Ammon's horn (tissue), 1 donor: ENCODE data around the gene SMURF2.
"Not testable (repeated sequence)": the region's sequence is repeated elsewhere in the genome, so short reads cannot be mapped to it uniquely, and the experiment has no call there.

Experiments used
- DNase-seq: peaks from one replicate; pipeline ENCODE4 v3.0.0-alpha.2; 2016; ENCODE audit warnings: low spot score

SMURF2 gene

DNA sequence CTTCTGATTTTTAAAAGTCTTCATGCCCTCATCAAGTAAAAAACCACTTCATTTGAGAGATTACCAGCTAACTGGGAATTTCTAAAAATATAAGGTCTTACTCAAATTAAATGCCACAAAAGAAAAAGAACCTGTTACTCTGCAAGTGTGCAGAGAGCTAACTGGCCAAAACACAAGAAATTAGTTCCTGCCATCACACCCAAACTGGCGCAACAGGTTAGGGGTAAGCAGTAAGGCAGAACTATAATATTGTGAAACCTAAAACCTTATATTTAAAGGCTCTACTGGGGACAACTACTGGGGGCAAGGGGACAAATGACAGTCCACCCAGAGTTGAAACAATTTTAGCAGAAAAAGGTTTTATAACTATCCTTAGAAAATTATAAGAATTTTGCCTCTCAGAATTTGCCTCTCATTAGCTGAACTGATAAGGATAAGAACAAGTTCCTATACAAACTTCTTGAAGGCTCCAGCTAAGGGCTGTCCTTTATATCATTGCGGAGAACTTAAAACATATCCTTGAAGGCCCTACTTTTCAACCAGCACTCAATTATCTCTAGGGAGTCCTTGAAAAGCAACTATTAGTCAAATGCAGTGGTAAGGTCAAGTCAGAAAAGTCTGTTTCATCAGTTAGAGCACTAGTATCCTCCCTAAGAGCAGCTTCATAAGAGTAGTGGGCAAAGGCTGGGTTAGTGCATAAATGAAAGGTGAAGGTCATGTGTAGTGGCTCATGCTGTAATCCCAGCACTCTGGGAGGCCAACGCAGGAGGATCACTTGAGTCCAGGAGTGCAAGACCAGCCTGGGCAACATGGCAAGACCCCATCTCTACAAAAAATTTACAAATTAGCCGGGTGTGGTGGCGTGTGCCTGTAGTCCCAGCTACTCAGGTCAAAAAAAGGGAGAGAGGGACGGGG is 31.5 kb downstream of the SMURF2 start:
- DNase-seq = no peak

DNA sequence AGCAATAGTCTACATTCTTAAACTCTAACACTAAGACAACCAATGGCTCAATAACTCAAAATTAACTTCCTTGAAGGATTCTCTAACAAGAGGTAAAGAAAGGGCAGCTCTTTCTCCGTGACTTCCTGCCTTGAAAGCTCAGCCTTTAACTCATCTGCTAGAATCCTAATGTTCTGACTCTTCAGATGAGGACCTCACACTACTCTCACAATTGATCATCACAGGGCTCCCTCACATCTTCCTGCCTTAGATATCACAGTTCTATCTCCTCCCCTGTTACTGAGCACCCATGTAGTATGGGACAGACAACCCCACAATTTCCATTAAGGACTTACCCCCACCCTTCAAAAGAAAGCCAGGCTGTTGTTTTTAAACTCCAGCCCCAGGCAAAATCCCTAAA is 33.5 kb downstream of the SMURF2 start:
- no peak for DNase-seq

DNA sequence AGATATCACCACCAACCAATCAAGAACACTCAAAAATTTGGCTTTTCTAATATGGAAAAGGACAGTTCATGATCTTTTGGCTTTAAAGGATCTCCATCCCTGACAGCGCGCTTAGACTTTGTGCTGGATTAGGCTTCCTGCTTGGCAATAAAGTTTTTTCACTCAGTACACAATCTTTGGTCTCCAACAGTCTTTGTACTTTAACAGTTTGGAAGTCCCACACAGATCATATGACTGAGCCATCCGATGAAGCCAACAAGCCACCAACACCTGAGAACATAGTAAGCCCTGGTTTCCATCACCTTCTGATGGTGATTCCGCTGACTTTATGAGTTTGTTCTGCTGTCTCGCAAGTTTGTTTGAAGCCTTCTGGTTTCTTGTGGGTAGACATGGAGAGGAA is 34.3 kb downstream of the SMURF2 start:
- DNase-seq = no peak

DNA sequence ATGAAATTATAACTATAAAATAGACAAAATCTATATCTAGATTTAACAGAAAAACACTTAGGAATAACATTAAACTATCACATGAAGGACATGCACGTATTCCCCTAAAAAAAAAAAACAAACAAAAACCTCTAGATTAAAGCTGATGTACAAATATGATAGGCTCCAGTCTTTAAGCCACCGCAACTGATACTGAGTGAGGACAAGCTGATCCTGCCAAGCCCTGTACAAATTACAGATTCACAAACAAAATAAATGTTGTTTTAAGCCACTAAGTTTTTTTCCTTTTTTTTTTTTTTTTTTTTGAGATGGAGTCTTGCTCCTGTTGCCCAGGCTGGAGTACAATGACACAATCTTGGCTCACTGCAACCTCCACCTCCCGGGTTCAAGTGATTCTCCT is 35.3 kb downstream of the SMURF2 start:
- no peak for DNase-seq

DNA sequence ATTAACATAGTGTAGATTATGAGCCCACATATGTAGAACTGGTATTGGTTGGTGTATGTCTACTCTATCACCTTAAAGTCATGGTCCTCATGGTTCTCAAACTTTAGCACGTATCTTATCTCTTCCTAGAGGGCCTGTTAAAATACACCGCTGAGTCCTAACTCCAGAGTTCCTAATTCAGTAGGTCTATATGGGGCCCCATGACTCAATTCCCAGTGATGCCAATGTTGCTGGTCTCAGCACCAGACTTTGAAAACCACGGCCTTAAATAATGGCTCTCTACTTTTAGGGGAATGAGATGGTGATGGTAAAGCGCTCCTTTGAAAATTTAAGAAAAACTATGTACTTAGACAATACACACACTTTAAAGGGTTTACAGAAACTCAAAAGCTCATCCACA is 36.6 kb downstream of the SMURF2 start:
- no peak for DNase-seq

DNA sequence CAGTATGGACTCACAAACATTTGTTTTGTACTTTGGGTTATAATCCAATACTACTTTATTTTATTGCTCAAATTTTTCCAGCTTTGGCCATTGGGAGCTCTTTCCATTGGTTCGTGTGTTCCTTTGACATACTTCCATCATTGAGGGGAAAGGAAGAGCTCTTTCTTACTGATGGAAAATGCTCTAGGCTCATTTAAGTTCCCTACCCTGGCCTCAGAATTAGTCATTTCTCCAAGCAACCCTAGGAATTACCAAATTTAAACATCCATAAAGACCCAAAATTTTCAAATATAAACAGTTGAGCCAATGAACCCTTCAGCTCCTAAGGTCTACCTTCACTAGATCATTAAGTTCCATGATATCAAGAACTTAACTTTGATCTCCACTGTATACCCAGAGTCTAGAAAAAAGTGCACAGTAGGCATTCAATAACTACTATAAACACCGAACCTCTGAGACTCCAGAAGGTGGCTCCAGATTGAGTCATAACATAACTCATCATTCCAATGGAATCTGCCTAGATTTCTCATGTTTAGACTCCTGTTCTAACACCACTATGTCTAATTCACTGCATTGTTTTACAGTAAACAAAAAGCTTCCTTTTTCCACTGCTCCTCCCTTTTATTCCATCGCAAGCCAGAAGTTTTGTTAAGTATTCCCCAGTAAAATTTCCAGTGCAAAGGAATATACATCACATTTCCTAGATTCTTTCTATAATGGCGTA is 39.0 kb downstream of the SMURF2 start:
- DNase-seq = no peak

DNA sequence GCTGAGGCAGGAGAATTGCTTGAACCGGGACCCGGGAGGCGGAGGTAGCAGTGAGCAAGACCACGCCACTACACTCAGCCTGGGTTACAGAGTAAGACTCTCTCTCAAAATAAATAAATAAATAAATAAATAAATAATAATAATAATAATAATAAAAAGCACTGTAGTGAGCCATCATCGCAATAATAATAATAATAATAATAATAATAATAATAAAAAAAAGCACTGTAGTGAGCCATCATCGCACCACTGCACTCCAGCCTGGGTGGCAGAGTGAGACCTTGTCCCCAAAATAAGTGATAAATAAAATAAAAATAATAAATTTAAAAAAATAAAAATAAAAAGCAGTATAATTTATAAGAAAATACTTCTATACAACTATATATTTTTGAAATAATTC is 40.3 kb downstream of the SMURF2 start:
- DNase-seq = no peak

DNA sequence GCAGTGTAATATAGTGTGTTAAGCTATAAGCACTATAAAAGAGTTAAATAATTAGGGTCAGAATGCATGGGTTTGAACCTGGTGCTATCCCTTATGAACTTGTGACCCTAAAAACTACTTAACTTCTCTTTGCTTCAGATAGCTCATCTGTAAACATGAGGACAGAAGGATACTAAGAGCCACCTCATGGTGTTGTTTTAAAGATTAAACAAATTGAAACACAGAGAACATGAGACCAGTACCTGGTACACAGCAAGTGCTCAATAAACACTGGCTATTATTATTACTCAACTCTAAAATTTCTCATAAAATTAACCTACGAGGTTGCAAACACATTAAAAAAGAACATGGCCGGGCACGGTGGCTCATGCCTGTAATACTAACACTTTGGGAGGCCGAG is 43.3 kb downstream of the SMURF2 start:
- no peak for DNase-seq

DNA sequence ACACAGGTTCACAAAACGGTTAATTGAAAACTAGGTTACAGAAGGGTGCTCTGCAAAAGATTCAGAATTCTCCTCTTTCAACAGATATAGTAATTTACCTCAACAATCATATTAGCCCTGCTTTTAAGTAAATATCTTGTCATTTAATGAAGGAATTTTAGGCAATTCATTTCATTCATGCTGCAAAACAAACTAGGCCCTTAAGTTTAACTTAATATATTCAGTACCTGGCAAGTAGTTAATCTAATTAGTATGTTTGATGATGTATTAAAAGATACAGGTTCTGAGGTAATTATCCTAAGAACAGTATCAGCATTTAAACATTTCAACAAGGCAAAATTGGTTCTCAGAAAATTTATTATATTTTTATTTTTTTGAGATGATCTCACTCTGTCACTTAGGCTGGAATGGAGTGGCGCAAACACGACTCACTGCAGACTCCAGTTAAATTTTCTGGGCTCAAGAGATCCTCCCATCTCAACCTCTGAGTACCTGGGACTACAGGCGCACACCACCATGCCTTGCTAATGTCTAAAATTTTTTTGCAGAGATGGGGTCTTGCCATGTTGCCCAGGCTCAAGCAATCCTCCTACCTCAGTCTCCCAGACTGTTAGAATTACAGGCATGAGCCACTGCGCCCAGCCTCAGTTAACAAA is 44.9 kb downstream of the SMURF2 start:
- no peak for DNase-seq

DNA sequence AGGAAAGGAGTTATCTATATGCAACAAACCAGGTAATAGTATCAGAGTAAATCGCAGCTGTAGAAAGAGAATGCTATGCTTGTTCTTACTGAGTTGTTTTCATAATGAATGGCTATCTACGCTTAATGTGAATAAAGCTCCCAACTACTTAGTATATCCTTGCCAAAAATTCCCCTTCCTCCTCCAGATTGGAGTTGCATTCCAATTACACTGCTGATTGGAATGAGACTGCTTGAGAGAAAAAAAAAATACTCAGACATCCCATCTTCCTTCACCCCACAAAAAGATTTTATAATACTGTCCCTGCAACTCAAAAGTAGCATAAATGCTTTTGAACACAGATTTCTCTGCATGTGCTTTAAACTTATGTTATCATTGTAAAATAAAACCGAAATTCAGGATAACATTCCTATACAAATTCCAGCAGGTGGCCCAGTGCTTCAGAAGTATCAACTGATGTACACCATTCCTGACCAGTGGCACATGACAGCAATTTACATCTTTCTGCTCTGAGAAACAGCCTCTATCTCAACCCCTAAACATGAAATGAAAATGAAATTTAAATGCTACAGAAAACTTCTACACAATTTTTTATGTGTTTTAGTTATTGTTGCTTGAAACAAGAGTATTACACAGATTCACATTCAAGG is 47.0 kb downstream of the SMURF2 start:
- no peak for DNase-seq

DNA sequence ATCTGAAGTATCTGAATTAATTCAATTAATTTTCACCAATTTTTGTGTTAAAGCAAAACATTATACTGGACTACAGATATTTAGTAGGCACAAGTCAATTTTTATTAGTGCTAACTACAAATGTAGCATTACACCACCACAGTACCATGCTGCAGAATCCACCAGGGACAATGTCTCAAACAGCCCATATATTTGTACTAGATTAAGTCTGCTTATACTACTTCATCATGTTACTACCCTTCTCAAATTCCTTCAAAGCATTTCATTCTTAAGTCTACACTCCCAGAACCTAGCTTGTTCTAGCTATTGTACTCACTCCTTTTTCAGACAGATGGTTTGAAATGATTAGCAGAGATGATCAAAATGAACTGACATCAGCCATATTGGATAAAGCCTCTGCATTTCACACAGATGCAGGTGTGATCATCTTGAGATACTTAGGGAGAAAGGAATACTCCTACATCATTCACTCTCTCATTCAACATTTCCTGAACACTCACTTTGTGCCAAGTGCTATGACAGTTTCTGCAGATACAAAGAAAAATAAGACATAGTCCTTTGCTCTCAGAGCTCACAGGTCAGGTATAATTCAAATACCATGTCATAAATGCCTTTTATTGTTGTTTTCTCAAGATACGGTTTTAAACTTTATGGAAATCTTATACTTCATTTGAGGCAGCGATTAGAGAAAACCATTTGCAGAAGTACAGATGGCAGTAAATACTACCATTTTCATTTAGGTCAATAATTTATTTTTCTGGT is 47.7 kb downstream of the SMURF2 start:
- no peak for DNase-seq

DNA sequence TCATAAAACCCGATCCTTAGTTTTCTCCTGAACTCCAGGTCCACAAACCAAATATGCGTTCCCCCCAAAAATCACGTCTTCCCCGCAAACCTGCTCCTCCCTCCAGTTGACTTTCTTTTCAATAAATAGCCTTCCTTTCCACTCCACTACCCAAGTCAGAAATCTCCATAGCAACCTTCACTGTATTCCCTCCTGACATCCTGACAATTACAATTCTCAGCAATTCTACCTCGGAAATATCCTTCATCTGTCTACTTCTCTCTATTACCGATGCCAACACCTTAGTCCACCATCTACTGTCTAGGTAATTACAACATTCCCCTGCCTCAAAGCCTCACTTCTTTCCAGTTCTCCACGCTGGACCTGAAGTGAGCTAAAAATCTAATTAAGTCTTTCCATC is 50.7 kb downstream of the SMURF2 start:
- DNase-seq = no peak

DNA sequence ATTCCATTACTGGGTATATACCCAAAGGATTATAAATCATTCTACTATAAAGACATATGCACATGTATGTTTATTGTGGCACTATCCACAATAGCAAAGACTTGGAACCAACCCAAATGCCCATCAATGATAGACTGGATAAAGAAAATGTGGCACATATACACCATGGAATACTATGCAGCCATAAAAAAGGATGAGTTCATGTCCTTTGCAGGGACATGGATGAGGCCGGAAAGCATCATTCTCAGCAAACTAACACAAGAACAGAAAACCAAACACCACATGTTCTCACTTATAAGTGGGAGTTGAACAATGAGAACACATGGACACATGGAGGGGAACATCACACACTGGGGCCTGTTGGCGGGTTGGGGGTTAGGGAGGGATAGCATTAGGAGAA is 51.9 kb downstream of the SMURF2 start:
- DNase-seq = not testable (repeated sequence)

DNA sequence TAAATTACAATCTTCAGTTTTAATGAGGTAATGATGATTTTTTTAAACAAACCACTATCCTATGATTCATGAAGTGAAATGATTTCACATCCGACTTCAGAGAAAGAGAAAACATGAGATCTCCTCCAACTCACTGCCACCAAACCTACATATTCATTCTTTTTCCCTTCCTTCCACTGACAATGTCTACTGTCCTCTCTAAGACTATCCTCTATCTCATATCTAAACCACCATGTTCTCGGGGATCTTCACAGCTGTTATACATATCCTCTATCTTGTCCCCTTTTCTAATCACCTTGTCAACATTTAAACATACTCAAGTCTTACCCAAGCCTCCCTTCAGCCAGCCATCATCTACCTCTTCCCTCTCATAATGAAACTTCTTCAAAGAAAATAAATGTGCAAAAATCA is 53.5 kb downstream of the SMURF2 start:
- no peak for DNase-seq

DNA sequence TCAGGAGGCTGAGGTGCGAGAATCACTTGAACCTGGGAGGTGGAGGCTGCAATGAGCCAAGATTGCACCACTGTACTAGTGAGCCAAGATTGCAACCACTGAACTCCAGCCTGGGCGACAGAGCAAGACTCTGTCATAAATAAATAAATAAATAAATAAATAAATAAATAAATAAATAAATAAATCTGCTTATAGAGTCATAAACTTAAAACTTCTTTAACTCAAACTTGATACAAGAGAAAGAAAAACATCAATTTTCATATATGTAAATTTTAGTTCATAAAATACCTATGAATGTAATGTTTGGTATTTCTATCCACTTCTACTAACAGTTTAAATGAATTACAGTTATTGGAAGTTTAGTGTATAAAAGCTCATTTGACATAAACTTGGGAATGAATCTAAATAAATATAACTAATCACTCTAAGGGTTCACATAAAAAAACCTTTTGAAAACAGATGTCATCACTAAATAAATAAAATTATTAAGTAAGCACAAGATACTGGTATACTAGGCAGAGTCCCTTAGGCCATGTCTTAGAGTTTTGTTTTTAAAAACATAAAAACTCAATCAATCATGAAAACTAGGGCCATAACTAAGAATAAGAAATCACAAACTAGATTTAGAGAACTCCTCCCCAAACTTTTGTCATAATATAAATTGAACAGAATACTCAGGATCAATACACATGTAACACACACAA is 54.1 kb downstream of the SMURF2 start:
- DNase-seq = no peak

DNA sequence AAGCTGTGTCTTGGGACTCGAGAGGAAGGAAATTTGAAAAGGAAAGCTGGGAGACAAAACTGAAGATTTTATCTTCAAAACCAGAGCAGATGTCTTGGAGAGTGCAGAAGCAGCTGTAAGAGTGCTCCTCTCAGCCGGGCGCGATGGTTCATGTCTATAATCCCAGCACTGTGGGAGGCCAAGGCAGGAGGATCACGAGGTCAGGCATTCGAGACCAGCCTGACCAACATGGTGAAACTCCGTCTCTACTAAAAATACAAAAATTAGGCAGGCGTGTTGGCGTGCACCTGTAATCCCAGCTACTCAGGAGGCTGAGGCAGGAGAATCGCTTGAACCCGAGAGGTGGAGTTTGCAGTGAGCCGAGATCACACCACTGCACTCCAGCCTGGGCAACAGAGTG is 57.6 kb downstream of the SMURF2 start:
- not testable (repeated sequence) for DNase-seq

DNA sequence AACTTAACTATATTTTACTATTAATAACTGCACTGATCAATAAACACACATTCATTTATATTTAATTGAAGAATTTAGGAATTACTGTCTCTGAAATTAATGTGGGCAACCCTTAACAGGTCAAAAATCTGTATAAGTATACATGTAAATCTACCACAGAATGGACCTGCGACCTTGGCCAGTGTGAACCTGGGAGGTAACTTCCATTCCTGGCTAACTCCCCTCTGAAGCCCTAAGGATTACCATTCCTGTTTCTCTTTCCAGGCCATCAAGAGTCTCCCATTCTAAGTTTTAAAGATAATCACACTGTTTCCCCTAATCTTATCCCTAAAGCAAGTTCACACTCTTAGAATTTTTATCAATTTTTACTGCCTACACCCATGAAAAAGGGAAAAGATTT is 58.1 kb downstream of the SMURF2 start:
- no peak for DNase-seq

DNA sequence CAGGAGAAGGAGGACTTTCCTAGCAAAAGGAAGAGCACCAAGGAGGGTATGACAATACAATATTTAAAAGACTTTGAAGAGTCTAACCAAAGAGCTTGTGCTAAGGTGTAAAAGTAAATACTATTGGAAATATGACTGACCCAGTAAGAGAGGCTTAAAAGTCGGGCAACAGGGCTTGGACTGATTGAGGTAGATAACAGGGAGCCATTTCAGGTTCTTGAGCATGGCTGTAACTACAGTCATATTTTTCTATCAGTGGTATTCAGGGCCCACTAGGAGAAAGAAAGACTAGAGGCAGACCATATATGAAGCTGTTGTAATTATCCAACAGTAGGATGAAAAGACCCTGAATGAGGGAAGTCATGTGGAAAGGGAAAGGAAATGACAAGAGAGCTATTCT is 62.3 kb downstream of the SMURF2 start:
- DNase-seq = no peak

DNA sequence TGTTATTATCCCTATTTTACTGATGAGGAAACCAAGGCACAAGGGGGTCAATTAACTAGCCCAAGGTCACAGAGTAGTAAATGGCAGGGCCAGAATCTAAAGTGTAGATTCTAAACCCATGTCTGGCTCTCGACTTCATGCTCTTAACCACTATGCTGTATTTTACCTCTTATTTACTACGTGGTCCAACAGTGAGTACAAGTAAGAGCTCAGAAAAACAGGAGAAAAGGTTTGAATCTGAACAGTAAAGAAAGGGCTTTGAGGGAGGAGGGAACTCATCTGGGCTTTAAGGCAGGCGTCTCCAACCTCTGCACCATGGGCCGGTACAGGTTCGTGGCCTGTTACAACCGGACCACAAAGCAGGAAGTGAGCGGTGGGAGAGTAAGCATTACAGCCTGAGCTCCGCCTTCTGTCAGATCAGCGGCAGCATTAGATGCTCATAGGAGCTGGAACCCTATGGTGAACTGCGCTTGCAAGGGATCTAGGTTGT is 62.9 kb downstream of the SMURF2 start:
- no peak for DNase-seq

DNA sequence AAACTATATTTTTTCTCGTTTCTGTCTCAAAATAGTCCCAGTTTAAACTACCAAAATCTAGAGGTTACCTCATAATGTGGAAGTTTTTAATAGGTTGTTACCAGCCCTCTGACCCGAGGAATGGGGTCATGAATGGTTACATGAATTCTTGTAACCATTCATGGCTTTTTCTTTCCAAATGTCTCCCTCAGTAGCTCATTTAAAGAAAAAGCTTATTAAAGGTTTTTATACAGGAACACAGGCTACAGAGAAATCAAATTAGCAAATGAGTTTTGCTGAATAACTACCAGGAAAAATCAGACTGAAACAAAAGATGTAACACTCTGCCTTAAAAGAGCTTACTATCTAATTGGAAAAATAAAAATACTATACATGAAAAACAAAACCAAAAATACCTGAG is 63.4 kb downstream of the SMURF2 start:
- no peak for DNase-seq

DNA sequence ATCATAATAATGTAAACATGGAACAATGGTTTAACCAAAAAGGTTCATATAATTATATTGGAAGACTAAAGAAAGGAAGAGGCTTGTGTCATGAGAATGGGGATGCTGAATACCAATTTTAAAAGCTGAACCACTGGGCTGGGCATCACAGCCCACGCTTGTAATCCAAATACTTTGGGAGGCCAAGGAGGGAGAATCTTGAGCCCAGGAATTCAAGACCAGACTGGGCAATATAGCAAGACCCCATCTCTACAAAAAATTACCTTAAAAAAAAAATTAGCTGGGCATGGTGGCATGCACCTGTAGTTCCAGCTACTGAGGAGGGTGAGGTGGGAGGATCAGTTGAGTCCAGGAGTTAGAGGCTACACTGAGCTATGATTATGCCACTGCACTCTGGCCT is 65.1 kb downstream of the SMURF2 start:
- DNase-seq = no peak
